DND-41 (cell line): Measurements from ENCODE around the gene SLC2A13.
"Not testable (repeated sequence)": the region's sequence is repeated elsewhere in the genome, so short reads cannot be mapped to it uniquely, and the experiment has no call there.

Experiments
- ATAC-seq: fragments of 200-7000 bp; cut with Tn5 transposase; 3 replicates; pipeline ENCODE4 v1.9.1; 2021; ENCODE audit warnings: low read depth; ENCODE audit not compliant: insufficient read depth
- DNase-seq: peaks from one replicate; pipeline ENCODE4 v3.0.0-alpha.2; 2020
- H2AFZ ChIP-seq: 2 replicates; pipeline ENCODE4 v1.6.0; 2012; ENCODE audit warnings: low read depth, low read length
- H3K27ac ChIP-seq: 2 replicates; pipeline ENCODE4 v1.5.1; 2012; ENCODE audit warnings: low read length, inconsistent platforms
- H3K27me3 ChIP-seq: fragments of 200-600 bp; sonication (generic); 2 replicates; pipeline ENCODE4 v1.6.0; 2012; ENCODE audit warnings: low read length, mild to moderate bottlenecking, inconsistent platforms; ENCODE audit not compliant: insufficient read depth, poor library complexity
- H3K36me3 ChIP-seq: 2 replicates; pipeline ENCODE4 v1.5.1; 2012; ENCODE audit warnings: low read length, inconsistent platforms; ENCODE audit not compliant: insufficient read depth
- H3K4me1 ChIP-seq: 2 replicates; pipeline ENCODE4 v1.5.1; 2012; ENCODE audit warnings: mild to moderate bottlenecking, low read length; ENCODE audit not compliant: insufficient read depth
- H3K4me2 ChIP-seq: 2 replicates; pipeline ENCODE4 v1.6.0; 2012; ENCODE audit warnings: mild to moderate bottlenecking, moderate library complexity, low read length, inconsistent platforms; ENCODE audit not compliant: insufficient read depth
- H3K4me3 ChIP-seq, 2 experiments: fragments of 200-600 bp in 1 of 2; shearing (Covaris generic) in 1 of 2; 2 replicates each; pipeline ENCODE4 v1.5.1; 2012 to 2016; ENCODE audit warnings: inconsistent platforms in 2 of 2, low read length in 2 of 2, mild to moderate bottlenecking in 2 of 2, low read depth in 1 of 2, moderate library complexity in 1 of 2
- H3K79me2 ChIP-seq: 2 replicates; pipeline ENCODE4 v1.6.0; 2012; ENCODE audit warnings: low read length, inconsistent platforms; ENCODE audit not compliant: insufficient read depth
- H3K9ac ChIP-seq: 2 replicates; pipeline ENCODE4 v1.6.0; 2012; ENCODE audit warnings: low read depth, mild to moderate bottlenecking, inconsistent platforms, low read length, moderate library complexity
- H3K9me3 ChIP-seq: 2 replicates; pipeline ENCODE4 v1.5.1; 2012; ENCODE audit warnings: low read length, moderate library complexity, mild to moderate bottlenecking, inconsistent platforms; ENCODE audit not compliant: insufficient read depth, severe bottlenecking
- H4K20me1 ChIP-seq: 2 replicates; pipeline ENCODE4 v1.6.0; 2012; ENCODE audit warnings: low read length; ENCODE audit not compliant: insufficient read depth
- EZH2 ChIP-seq: IDR thresholded peaks from 3 replicates; pipeline ENCODE4 v1.6.1; 2012; ENCODE audit warnings: borderline replicate concordance, low read depth, mild to moderate bottlenecking, moderate library complexity, low read length, inconsistent platforms; ENCODE audit not compliant: severe bottlenecking
- TF ChIP-seq, protein P1 (sequence below): IDR thresholded peaks from 2 replicates; pipeline ENCODE4 v1.5.1; 2012; ENCODE audit warnings: borderline replicate concordance, low read length, moderate library complexity, mild to moderate bottlenecking; ENCODE audit not compliant: poor library complexity, severe bottlenecking; ENCODE audit errors: extremely low read depth

Gene SLC2A13

GRCh38 chr12:39930101-39930500 lies 175.8 kb downstream of the SLC2A13 start:
- ATAC-seq (no peak), DNase-seq (no peak)
- H2AFZ ChIP-seq: no peak overlapping the region
- H3K27me3 ChIP-seq: no peaks in the 10 kb centered on the region
- H4K20me1 ChIP-seq: no peaks in the 10 kb centered on the region
- no peak overlapping the region for H3K4me3 ChIP-seq
- TF ChIP-seq, protein P1, sequence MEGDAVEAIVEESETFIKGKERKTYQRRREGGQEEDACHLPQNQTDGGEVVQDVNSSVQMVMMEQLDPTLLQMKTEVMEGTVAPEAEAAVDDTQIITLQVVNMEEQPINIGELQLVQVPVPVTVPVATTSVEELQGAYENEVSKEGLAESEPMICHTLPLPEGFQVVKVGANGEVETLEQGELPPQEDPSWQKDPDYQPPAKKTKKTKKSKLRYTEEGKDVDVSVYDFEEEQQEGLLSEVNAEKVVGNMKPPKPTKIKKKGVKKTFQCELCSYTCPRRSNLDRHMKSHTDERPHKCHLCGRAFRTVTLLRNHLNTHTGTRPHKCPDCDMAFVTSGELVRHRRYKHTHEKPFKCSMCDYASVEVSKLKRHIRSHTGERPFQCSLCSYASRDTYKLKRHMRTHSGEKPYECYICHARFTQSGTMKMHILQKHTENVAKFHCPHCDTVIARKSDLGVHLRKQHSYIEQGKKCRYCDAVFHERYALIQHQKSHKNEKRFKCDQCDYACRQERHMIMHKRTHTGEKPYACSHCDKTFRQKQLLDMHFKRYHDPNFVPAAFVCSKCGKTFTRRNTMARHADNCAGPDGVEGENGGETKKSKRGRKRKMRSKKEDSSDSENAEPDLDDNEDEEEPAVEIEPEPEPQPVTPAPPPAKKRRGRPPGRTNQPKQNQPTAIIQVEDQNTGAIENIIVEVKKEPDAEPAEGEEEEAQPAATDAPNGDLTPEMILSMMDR: no peak
- TF ChIP-seq EZH2: no peak
- no peaks in the 10 kb centered on the region for H3K36me3 ChIP-seq
- no peaks in the 10 kb centered on the region for H3K4me1 ChIP-seq
- H3K79me2 ChIP-seq: no peaks in the 10 kb centered on the region
- no peak overlapping the region for H3K4me2 ChIP-seq
- no peak overlapping the region for H3K27ac ChIP-seq
- no peaks in the 10 kb centered on the region for H3K9me3 ChIP-seq
- no peak overlapping the region for H3K9ac ChIP-seq

DNA sequence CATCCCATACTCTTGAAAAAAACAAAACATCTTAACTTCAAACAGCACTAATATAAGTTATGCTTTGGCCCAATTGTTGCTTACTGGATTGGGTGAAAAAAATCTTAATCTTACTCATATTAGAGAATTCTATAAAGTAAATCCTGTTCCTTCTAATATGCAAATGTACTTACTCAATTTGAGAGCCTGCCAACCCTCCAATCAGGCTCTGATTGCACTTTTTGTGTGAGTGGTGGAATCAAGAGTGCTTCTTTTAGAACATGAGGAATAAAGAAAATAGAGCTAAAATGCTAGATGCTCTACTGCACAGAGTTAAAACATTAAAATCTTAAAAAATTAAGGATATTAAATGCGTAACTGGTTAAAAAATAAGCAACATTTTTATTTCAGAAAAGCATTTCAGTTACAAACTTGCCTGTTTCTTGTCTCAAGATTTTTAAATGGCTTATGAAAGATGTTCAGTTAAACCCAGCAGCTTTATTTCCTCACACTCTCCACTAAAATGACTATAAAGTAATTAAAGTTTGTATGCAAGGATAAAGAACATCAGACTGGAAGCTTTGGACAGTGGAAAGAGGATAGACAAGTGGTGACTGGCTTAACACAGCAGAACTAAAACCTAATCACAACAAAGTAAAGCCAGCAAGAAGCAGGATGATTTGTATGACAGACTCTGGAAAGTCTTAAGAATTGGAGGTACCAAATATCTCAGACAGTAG lies 177.5 kb downstream of the SLC2A13 start:
- Histone ChIP-seq H3K4me3 (no peak overlapping the region), H4K20me1 (no peaks in the 10 kb centered on the region), H3K4me2 (no peak overlapping the region), H3K27ac (no peak overlapping the region), H3K9me3 (no peaks in the 10 kb centered on the region), H3K36me3 (no peaks in the 10 kb centered on the region), H3K27me3 (no peaks in the 10 kb centered on the region), H3K9ac (no peak overlapping the region), H2AFZ (no peak overlapping the region), H3K4me1 (no peaks in the 10 kb centered on the region), H3K79me2 (no peaks in the 10 kb centered on the region)
- DNase-seq: no peak
- ATAC-seq: no peak
- no peak for TF ChIP-seq EZH2
- TF ChIP-seq, protein P1: no peak

GRCh38 chr12:39923364-39923763 lies 182.5 kb downstream of the SLC2A13 start:
- no peaks in the 10 kb centered on the region for H3K4me1 ChIP-seq
- H3K4me2 ChIP-seq: no peak overlapping the region
- H3K36me3 ChIP-seq: no peaks in the 10 kb centered on the region
- ATAC-seq: no peak
- no peak overlapping the region for H3K27ac ChIP-seq
- no peak overlapping the region for H3K9ac ChIP-seq
- no peaks in the 10 kb centered on the region for H3K79me2 ChIP-seq
- no peak overlapping the region for H2AFZ ChIP-seq
- TF ChIP-seq, protein P1: no peak
- TF ChIP-seq EZH2: no peak
- no peaks in the 10 kb centered on the region for H3K9me3 ChIP-seq
- H3K27me3 ChIP-seq: no peaks in the 10 kb centered on the region
- no peak overlapping the region for H3K4me3 ChIP-seq
- no peaks in the 10 kb centered on the region for H4K20me1 ChIP-seq
- no peak for DNase-seq

DNA sequence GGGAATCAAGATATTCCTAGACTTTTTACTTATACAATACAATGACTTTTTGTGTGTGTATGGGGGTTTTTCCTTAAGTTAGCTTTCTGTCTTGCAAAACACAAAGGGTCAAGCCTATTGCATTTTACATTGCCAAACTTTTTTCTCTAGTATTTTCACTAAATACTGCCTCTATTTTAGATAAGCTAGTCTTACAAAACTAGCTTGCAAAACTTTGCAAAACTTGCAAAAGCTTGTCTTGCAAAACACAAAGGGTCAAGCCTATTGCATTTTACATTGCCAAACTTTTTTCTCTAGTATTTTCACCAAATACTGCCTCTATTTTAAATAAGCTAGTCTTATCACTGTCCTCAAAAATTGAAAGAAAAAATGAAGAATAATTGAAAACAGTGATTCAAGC lies 183.3 kb downstream of the SLC2A13 start:
- not testable (repeated sequence) for H3K27me3 ChIP-seq, H2AFZ ChIP-seq, H3K4me1 ChIP-seq, DNase-seq, H3K4me3 ChIP-seq, H3K27ac ChIP-seq, ATAC-seq, H3K4me2 ChIP-seq, H3K36me3 ChIP-seq, H3K9ac ChIP-seq, H3K79me2 ChIP-seq, H3K9me3 ChIP-seq, H4K20me1 ChIP-seq
